Stomach (tissue), 4 donors: Measurements from ENCODE around the gene GOSR1.

Source experiments
- CTCF ChIP-seq, 7 experiments: fragments of 450-650 bp in 4 of 7; fragments of 200-600 bp in 3 of 7; sonication (generic) in 3 of 7; IDR thresholded peaks; one replicate each; pipeline ENCODE4 v1.5.1; 2016 to 2019; ENCODE audit warnings: antibody characterized with exemption in 7 of 7, control low read depth in 2 of 7, mild to moderate bottlenecking in 1 of 7
- EP300 ChIP-seq: sonication (generic); formaldehyde crosslinking; IDR thresholded peaks from one replicate; pipeline ENCODE4 v1.6.1; 2017; ENCODE audit warnings: antibody characterized with exemption
- POLR2A ChIP-seq, 4 donors: fragments of 450-650 bp; IDR thresholded peaks; one replicate each; pipeline ENCODE4 v1.6.1; 2016; ENCODE audit warnings: antibody characterized with exemption in 4 of 4, control low read depth in 2 of 4, mild to moderate bottlenecking in 1 of 4, moderate library complexity in 1 of 4
- POLR2AphosphoS5 ChIP-seq, 3 donors: sonication (generic); formaldehyde crosslinking; IDR thresholded peaks; one replicate each; pipeline ENCODE4 v1.6.1; 2016; ENCODE audit warnings: antibody characterized with exemption in 3 of 3

GRCh38 chr17:30541802-30542201 lies 64.6 kb downstream of the GOSR1 start:
- TF ChIP-seq EP300 (no peak), POLR2A (IDR thresholded peaks at IDR 0.05) (no peak), POLR2AphosphoS5 (IDR thresholded peaks at IDR 0.05) (no peak), CTCF (IDR thresholded peaks at IDR 0.05) (no peak)
